WTC11 (cell line): Measurements from ENCODE around the gene CAMSAP3. TPM values are rescaled to one million over a fixed set of nuclear protein-coding genes. Genes with fewer than 3 reads are reported as not detected.

Experiments used
- ATAC-seq: fragments of 200-7000 bp; cut with Tn5 transposase; 2 replicates; pipeline ENCODE4 v1.10.0; 2021; ENCODE audit warnings: mild to moderate bottlenecking, moderate library complexity
- CTCF ChIA-PET: fragments of 300-600 bp; sonication (Branson Sonifier 250); formaldehyde crosslinking; loops from one replicate; lab custom pipeline; 2021; ENCODE audit warnings: antibody characterized with exemption; lab: Charles Lee
- POLR2A ChIA-PET: fragments of 350-600 bp; sonication (Branson Sonifier 250); formaldehyde crosslinking; loops from one replicate; lab custom pipeline; 2021; ENCODE audit warnings: antibody characterized with exemption; lab: Charles Lee
- DNase-seq: peaks from one replicate; pipeline ENCODE4 v3.0.0; 2021; ENCODE audit warnings: low spot score
- H3K27ac Mint-ChIP-seq: 2 replicates; pipeline ENCODE4 v1.8.0; 2021; ENCODE audit warnings: mixed read lengths
- H3K27me3 Mint-ChIP-seq: 2 replicates; pipeline ENCODE4 v1.8.0; 2021; ENCODE audit warnings: low read depth, mild to moderate bottlenecking, moderate library complexity, mixed read lengths
- H3K36me3 Mint-ChIP-seq: 2 replicates; pipeline ENCODE4 v1.8.0; 2021; ENCODE audit warnings: mixed read lengths
- H3K4me1 Mint-ChIP-seq: 2 replicates; pipeline ENCODE4 v1.8.0; 2022; ENCODE audit warnings: mixed read lengths
- H3K4me3 Mint-ChIP-seq: 2 replicates; pipeline ENCODE4 v1.8.0; 2021; ENCODE audit warnings: mild to moderate bottlenecking, moderate library complexity, mixed read lengths
- H3K9me3 Mint-ChIP-seq: 2 replicates; pipeline ENCODE4 v1.8.0; 2021; ENCODE audit warnings: mixed read lengths
- ATF1 ChIP-seq: sonication (generic); formaldehyde crosslinking; IDR thresholded peaks from 2 replicates; pipeline ENCODE4 v1.8.1; 2023; ENCODE audit warnings: mild to moderate bottlenecking, moderate library complexity, missing genetic modification reagents
- ATF2 ChIP-seq: sonication (generic); formaldehyde crosslinking; IDR thresholded peaks from 2 replicates; pipeline ENCODE4 v1.8.1; 2022; ENCODE audit warnings: low read depth, missing genetic modification reagents, borderline replicate concordance
- CDX4 ChIP-seq: fragments of 250-450 bp; sonication (Bioruptor Pico); IDR thresholded peaks from 2 replicates; pipeline ENCODE4 v1.9.0; 2021; ENCODE audit warnings: moderate library complexity, mild to moderate bottlenecking, inconsistent platforms, borderline replicate concordance
- CREM ChIP-seq: sonication (generic); formaldehyde crosslinking; IDR thresholded peaks from 2 replicates; pipeline ENCODE4 v1.8.1; 2022; ENCODE audit warnings: mild to moderate bottlenecking, missing genetic modification reagents, moderate library complexity
- ELF4 ChIP-seq: sonication (generic); formaldehyde crosslinking; IDR thresholded peaks from 2 replicates; pipeline ENCODE4 v1.8.1; 2022; ENCODE audit warnings: low read depth, mild to moderate bottlenecking, moderate library complexity, missing genetic modification reagents
- GABPB1 ChIP-seq: sonication (generic); formaldehyde crosslinking; IDR thresholded peaks from 2 replicates; pipeline ENCODE4 v1.8.1; 2023; ENCODE audit warnings: mild to moderate bottlenecking, missing genetic modification reagents
- GTF2I ChIP-seq: fragments of 250-450 bp; sonication (Bioruptor Pico); conservative IDR thresholded peaks from 2 replicates; pipeline ENCODE4 v1.4.0; 2021; ENCODE audit warnings: mild to moderate bottlenecking
- HMGA2 ChIP-seq: fragments of 250-450 bp; sonication (Bioruptor Pico); IDR thresholded peaks from 2 replicates; pipeline ENCODE4 v1.4.0; 2021; ENCODE audit warnings: mild to moderate bottlenecking, moderate library complexity
- IRF1 ChIP-seq: sonication (generic); formaldehyde crosslinking; IDR thresholded peaks from 2 replicates; pipeline ENCODE4 v1.8.0; 2023; ENCODE audit warnings: missing genetic modification reagents
- JUN ChIP-seq: sonication (generic); formaldehyde crosslinking; IDR thresholded peaks from 2 replicates; pipeline ENCODE4 v1.8.0; 2023; ENCODE audit warnings: mild to moderate bottlenecking, missing genetic modification reagents
- MXD4 ChIP-seq: fragments of 250-450 bp; sonication (Bioruptor Pico); IDR thresholded peaks from 2 replicates; pipeline ENCODE4 v1.8.0; 2021; ENCODE audit warnings: mild to moderate bottlenecking, moderate library complexity, borderline replicate concordance
- NFATC4 ChIP-seq: fragments of 250-450 bp; sonication (Bioruptor Pico); IDR thresholded peaks from 2 replicates; pipeline ENCODE4 v1.9.0; 2021; ENCODE audit warnings: mild to moderate bottlenecking
- NFE2L1 ChIP-seq: sonication (generic); formaldehyde crosslinking; IDR thresholded peaks from 2 replicates; pipeline ENCODE4 v1.8.1; 2023; ENCODE audit warnings: missing genetic modification reagents
- SMAD3 ChIP-seq: sonication (generic); formaldehyde crosslinking; IDR thresholded peaks from 2 replicates; pipeline ENCODE4 v1.8.0; 2022; ENCODE audit warnings: missing genetic modification reagents, mild to moderate bottlenecking, borderline replicate concordance
- TEAD4 ChIP-seq: sonication (generic); formaldehyde crosslinking; IDR thresholded peaks from 2 replicates; pipeline ENCODE4 v1.8.0; 2022; ENCODE audit warnings: mild to moderate bottlenecking, missing genetic modification reagents
- USF1 ChIP-seq: sonication (generic); formaldehyde crosslinking; IDR thresholded peaks from 2 replicates; pipeline ENCODE4 v1.8.0; 2022; ENCODE audit warnings: mild to moderate bottlenecking, missing genetic modification reagents
- ZNF121 ChIP-seq: sonication (generic); formaldehyde crosslinking; IDR thresholded peaks from 2 replicates; pipeline ENCODE4 v1.8.0; 2023; ENCODE audit warnings: missing genetic modification reagents
- ZNF138 ChIP-seq: sonication (generic); formaldehyde crosslinking; conservative IDR thresholded peaks from 2 replicates; pipeline ENCODE4 v1.8.1; 2022; ENCODE audit warnings: mild to moderate bottlenecking, moderate library complexity, missing genetic modification reagents
- ZNF219 ChIP-seq: sonication (generic); formaldehyde crosslinking; IDR thresholded peaks from 2 replicates; pipeline ENCODE4 v1.8.0; 2023; ENCODE audit warnings: missing genetic modification reagents, mild to moderate bottlenecking, borderline replicate concordance
- ZNF263 ChIP-seq: sonication (generic); formaldehyde crosslinking; IDR thresholded peaks from 2 replicates; pipeline ENCODE4 v1.8.1; 2022; ENCODE audit warnings: low read depth, mild to moderate bottlenecking, moderate library complexity, missing genetic modification reagents
- ZNF423 ChIP-seq: fragments of 250-450 bp; sonication (Bioruptor Pico); IDR thresholded peaks from 2 replicates; pipeline ENCODE4 v2.1.2; 2022; ENCODE audit warnings: mild to moderate bottlenecking, moderate library complexity
- ZNF425 ChIP-seq: fragments of 250-450 bp; sonication (Bioruptor Pico); conservative IDR thresholded peaks from 2 replicates; pipeline ENCODE4 v1.9.0; 2021; ENCODE audit warnings: mild to moderate bottlenecking
- total RNA-seq: library from RNA; stranded (reverse); gene quantifications from 3 replicates; pipeline ENCODE4 v1.2.3, GENCODE V29; 2021
- TF ChIP-seq, protein P1 (sequence below): fragments of 250-450 bp; sonication (Bioruptor Pico); IDR thresholded peaks from 2 replicates; pipeline ENCODE4 v1.9.0; 2021; ENCODE audit warnings: mild to moderate bottlenecking
- TF ChIP-seq, protein P2 (sequence below): sonication (generic); formaldehyde crosslinking; conservative IDR thresholded peaks from 2 replicates; pipeline ENCODE4 v1.8.1; 2023; ENCODE audit warnings: mild to moderate bottlenecking, low read depth, missing genetic modification reagents, moderate library complexity

The CAMSAP3 gene
- total RNA-seq, 1 experiment from 2014 or later: 27.8 TPM

GRCh38 chr19:7645163-7645562, 49.5 kb downstream of the CAMSAP3 start:
- DNase-seq: no peak
- no peak overlapping the region for H3K4me3 Mint-ChIP-seq
- H3K4me1 Mint-ChIP-seq: no peaks in the 10 kb centered on the region
- CTCF ChIA-PET: no interaction called here
- POLR2A ChIA-PET: no interaction called here
- TF ChIP-seq ZNF121 (CRISPR knock-in tag) (no peak), NFATC4 (no peak), HMGA2 (CRISPR knock-in tag) (no peak), GTF2I (CRISPR knock-in tag) (no peak), ATF2 (CRISPR knock-in tag) (no peak), TEAD4 (CRISPR knock-in tag) (no peak), JUN (CRISPR knock-in tag) (no peak), ZNF138 (CRISPR knock-in tag) (no peak), ATF1 (CRISPR knock-in tag) (no peak), IRF1 (CRISPR knock-in tag) (no peak), USF1 (CRISPR knock-in tag) (no peak), GABPB1 (no peak), ZNF423 (CRISPR knock-in tag) (no peak), SMAD3 (CRISPR knock-in tag) (no peak), CDX4 (CRISPR knock-in tag) (no peak), MXD4 (no peak)
- TF ChIP-seq, protein P1, sequence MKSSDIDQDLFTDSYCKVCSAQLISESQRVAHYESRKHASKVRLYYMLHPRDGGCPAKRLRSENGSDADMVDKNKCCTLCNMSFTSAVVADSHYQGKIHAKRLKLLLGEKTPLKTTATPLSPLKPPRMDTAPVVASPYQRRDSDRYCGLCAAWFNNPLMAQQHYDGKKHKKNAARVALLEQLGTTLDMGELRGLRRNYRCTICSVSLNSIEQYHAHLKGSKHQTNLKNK (CRISPR knock-in tag): no peak
- TF ChIP-seq, protein P2, sequence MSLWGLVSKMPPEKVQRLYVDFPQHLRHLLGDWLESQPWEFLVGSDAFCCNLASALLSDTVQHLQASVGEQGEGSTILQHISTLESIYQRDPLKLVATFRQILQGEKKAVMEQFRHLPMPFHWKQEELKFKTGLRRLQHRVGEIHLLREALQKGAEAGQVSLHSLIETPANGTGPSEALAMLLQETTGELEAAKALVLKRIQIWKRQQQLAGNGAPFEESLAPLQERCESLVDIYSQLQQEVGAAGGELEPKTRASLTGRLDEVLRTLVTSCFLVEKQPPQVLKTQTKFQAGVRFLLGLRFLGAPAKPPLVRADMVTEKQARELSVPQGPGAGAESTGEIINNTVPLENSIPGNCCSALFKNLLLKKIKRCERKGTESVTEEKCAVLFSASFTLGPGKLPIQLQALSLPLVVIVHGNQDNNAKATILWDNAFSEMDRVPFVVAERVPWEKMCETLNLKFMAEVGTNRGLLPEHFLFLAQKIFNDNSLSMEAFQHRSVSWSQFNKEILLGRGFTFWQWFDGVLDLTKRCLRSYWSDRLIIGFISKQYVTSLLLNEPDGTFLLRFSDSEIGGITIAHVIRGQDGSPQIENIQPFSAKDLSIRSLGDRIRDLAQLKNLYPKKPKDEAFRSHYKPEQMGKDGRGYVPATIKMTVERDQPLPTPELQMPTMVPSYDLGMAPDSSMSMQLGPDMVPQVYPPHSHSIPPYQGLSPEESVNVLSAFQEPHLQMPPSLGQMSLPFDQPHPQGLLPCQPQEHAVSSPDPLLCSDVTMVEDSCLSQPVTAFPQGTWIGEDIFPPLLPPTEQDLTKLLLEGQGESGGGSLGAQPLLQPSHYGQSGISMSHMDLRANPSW (CRISPR knock-in tag): no peak
- no peak for ATAC-seq
- H3K27me3 Mint-ChIP-seq: peaks cover 3% of the 10 kb centered on the region; the same call in 1 of the 2 replicates
- H3K36me3 Mint-ChIP-seq: peaks cover under 1% of the 10 kb centered on the region; the same call in 1 of the 2 replicates
- no peak overlapping the region for H3K27ac Mint-ChIP-seq
- H3K9me3 Mint-ChIP-seq: peaks cover 2% of the 10 kb centered on the region

- Mint-ChIP-seq H3K27ac (no peak overlapping the region), H3K27me3 (peaks cover 7% of the 10 kb centered on the region), H3K36me3 (no peaks in the 10 kb centered on the region), H3K4me1 (no peaks in the 10 kb centered on the region), H3K9me3 (no peaks in the 10 kb centered on the region), H3K4me3 (no peak overlapping the region)
- DNase-seq (no peak), ATAC-seq (no peak)
- POLR2A ChIA-PET: no interaction called here
- TF ChIP-seq ZNF219 (CRISPR knock-in tag): no peak
- TF ChIP-seq ELF4: no peak
- TF ChIP-seq NFE2L1 (CRISPR knock-in tag): no peak
- no peak for TF ChIP-seq ZNF121 (CRISPR knock-in tag)
- no peak for TF ChIP-seq CREM (CRISPR knock-in tag)
- TF ChIP-seq ZNF263: no peak
- no peak for TF ChIP-seq ZNF425 (CRISPR knock-in tag)
- CTCF ChIA-PET: no interaction called here
Measured at GRCh38 chr19:7645656-7646425, 50.2 kb downstream of the CAMSAP3 start.
